SK-N-MC (cell line): ENCODE measurements around the gene DCAF8.
A peak's percentile ranks its signal among the peaks of the same experiment; 100 is the strongest.

ENCODE experiments used
- EZH2 ChIP-seq: fragments of 200-600 bp; sonication (generic); IDR thresholded peaks from one replicate; pipeline ENCODE4 v1.6.1; 2017; ENCODE audit warnings: antibody characterized with exemption
- FOXP2 ChIP-seq: optimal IDR thresholded peaks from 2 replicates; pipeline ENCODE3; 2011; ENCODE audit warnings: mild to moderate bottlenecking, moderate library complexity; ENCODE audit not compliant: insufficient read depth; ENCODE audit errors: extremely low read length, control extremely low read depth
- POLR2AphosphoS5 ChIP-seq: IDR thresholded peaks from 2 replicates; pipeline ENCODE4 v1.6.1; 2012; ENCODE audit warnings: mild to moderate bottlenecking, low read depth, low read length, borderline replicate concordance

DNA sequence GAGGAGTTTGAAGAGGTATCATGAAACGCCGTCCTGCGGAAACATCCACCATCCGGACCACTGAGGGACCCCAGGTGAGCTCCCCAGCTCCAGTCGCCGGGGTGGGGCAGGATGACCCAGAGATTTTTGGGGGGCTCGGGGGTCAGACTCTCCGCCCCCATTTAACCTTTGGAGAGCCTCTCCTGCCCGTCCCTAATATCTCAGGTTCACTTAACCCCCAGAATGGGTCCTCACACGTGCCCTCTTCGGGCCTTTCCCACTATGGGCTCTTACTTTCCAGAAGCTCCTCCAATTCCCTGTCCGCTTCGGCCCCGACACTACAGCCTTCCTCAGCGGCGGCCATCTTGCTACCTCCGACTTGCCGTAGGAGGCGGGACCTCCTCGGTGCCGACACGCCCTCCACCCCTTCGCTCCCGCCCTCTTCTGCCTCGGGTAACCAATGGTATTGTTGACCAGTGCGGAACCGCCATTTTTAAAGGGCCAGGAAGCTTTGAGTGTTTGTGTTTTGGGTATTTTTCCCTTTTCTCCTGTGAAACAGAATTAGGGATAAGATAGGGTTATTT, 22.5 kb upstream of the DCAF8 start, which contains the start of gene PEX19:
- peak; percentile 94 for TF ChIP-seq POLR2AphosphoS5
- no peak for TF ChIP-seq EZH2
- TF ChIP-seq FOXP2: no peak
